ENCODE measurements around the gene PELI1.

- TF ChIP-seq EZH2 (IDR thresholded peaks at IDR 0.05; ENCODE audit: borderline replicate concordance, insufficient read depth, low read length, poor library complexity, severe bottlenecking) (no peak), CTCF (IDR thresholded peaks at IDR 0.05; ENCODE audit: poor library complexity, severe bottlenecking) (no peak), MXI1 (conservative IDR thresholded peaks at IDR 0.05; ENCODE audit: poor library complexity, severe bottlenecking) (no peak), EP300 (conservative IDR thresholded peaks at IDR 0.05; ENCODE audit: poor library complexity, severe bottlenecking) (no peak), REST (IDR thresholded peaks at IDR 0.05; ENCODE audit: borderline replicate concordance) (no peak), TAF1 (IDR thresholded peaks at IDR 0.05; ENCODE audit: low read depth) (no peak)
These were observed 54.0 kb downstream of the PELI1 start for GRCh38 chr2:64090264-64090663.

Data from neural cell (in vitro differentiated cells).